HEK293 (cell line): Measurements from ENCODE around the gene ABCG4.

ENCODE experiments used
- CTCF ChIA-PET: fragments of 350-600 bp; formaldehyde crosslinking; extraction: SDS; loops from one replicate; lab custom pipeline; 2021; ENCODE audit warnings: antibody characterized with exemption; lab: Yijun Ruan, JAX
- POLR2A ChIA-PET: fragments of 300-600 bp; formaldehyde crosslinking; extraction: SDS; loops from one replicate; lab custom pipeline; 2020; ENCODE audit warnings: antibody characterized with exemption, inconsistent platforms; lab: Yijun Ruan, JAX
- H3K27ac ChIP-seq: fragments of 200-500 bp; sonication (Bioruptor generic); 2 replicates; pipeline ENCODE4 v1.5.1; 2014; ENCODE audit warnings: low read depth, low read length, control low read depth, inconsistent platforms; ENCODE audit errors: extremely low read depth
- H3K36me3 ChIP-seq, 2 experiments: fragments of 200-500 bp in 1 of 2; sonication (Bioruptor generic) in 1 of 2; 1 replicate in 1 of 2; 2 replicates in 1 of 2; pipeline ENCODE4 v1.5.1; 2014 to 2017; ENCODE audit warnings: inconsistent platforms in 2 of 2, low read length in 2 of 2; ENCODE audit not compliant: control insufficient read depth in 2 of 2, insufficient read depth in 1 of 2
- H3K4me1 ChIP-seq: fragments of 200-500 bp; sonication (Bioruptor generic); 2 replicates; pipeline ENCODE4 v1.5.1; 2014; ENCODE audit warnings: mild to moderate bottlenecking, low read length, inconsistent platforms; ENCODE audit not compliant: control insufficient read depth, insufficient read depth
- H3K4me3 ChIP-seq: 2 replicates; pipeline ENCODE4 v1.5.1; 2011; ENCODE audit warnings: low read depth, mild to moderate bottlenecking, control low read depth, low read length, moderate library complexity
- H3K9me3 ChIP-seq: fragments of 200-500 bp; sonication (Bioruptor generic); 2 replicates; pipeline ENCODE4 v1.5.1; 2014; ENCODE audit warnings: low read depth, low read length, inconsistent platforms; ENCODE audit not compliant: control insufficient read depth, insufficient read depth
- EGR2 ChIP-seq: fragments of 450-650 bp; formaldehyde crosslinking; IDR thresholded peaks from 2 replicates; pipeline ENCODE4 v1.5.1; 2016; ENCODE audit warnings: low read depth, missing biosample characterization, missing genetic modification characterization
- KLF17 ChIP-seq: fragments of 450-650 bp; formaldehyde crosslinking; IDR thresholded peaks from 2 replicates; pipeline ENCODE4 v1.5.1; 2016; ENCODE audit warnings: missing biosample characterization, missing genetic modification characterization
- SALL2 ChIP-seq: fragments of 450-650 bp; formaldehyde crosslinking; IDR thresholded peaks from 2 replicates; pipeline ENCODE4 v1.5.0; 2017; ENCODE audit warnings: missing biosample characterization, mild to moderate bottlenecking, missing genetic modification characterization, borderline replicate concordance
- SETDB1 ChIP-seq: IDR thresholded peaks from one replicate; pipeline ENCODE4 v1.6.1; 2017; ENCODE audit warnings: mild to moderate bottlenecking, low read length, moderate library complexity, mixed read lengths; ENCODE audit not compliant: insufficient read length
- YY1 ChIP-seq: fragments of 450-650 bp; formaldehyde crosslinking; IDR thresholded peaks from 2 replicates; pipeline ENCODE4 v1.5.1; 2018; ENCODE audit warnings: missing biosample characterization, missing genetic modification characterization
- ZEB2 ChIP-seq: fragments of 450-650 bp; formaldehyde crosslinking; IDR thresholded peaks from 2 replicates; pipeline ENCODE4 v1.5.1; 2016; ENCODE audit warnings: missing biosample characterization, missing genetic modification characterization
- ZFP37 ChIP-seq: fragments of 450-650 bp; formaldehyde crosslinking; IDR thresholded peaks from 2 replicates; pipeline ENCODE4 v1.5.1; 2016; ENCODE audit warnings: missing biosample characterization, missing genetic modification characterization
- ZNF138 ChIP-seq: fragments of 450-650 bp; formaldehyde crosslinking; IDR thresholded peaks from 2 replicates; pipeline ENCODE4 v1.5.1; 2016; ENCODE audit warnings: missing biosample characterization, missing genetic modification characterization, borderline replicate concordance
- ZNF155 ChIP-seq: fragments of 450-650 bp; formaldehyde crosslinking; IDR thresholded peaks from 2 replicates; pipeline ENCODE4 v1.5.1; 2016; ENCODE audit warnings: missing biosample characterization, missing genetic modification characterization
- ZNF175 ChIP-seq: fragments of 450-650 bp; formaldehyde crosslinking; IDR thresholded peaks from 2 replicates; pipeline ENCODE4 v1.5.1; 2016; ENCODE audit warnings: missing biosample characterization, missing genetic modification characterization
- ZNF211 ChIP-seq: fragments of 450-650 bp; formaldehyde crosslinking; IDR thresholded peaks from 2 replicates; pipeline ENCODE4 v1.5.1; 2016; ENCODE audit warnings: low read depth, missing biosample characterization, missing genetic modification characterization
- ZNF302 ChIP-seq: fragments of 450-650 bp; formaldehyde crosslinking; IDR thresholded peaks from 2 replicates; pipeline ENCODE4 v1.5.1; 2016; ENCODE audit warnings: missing biosample characterization, missing genetic modification characterization, low read depth
- ZNF366 ChIP-seq: fragments of 450-650 bp; formaldehyde crosslinking; conservative IDR thresholded peaks from 2 replicates; pipeline ENCODE4 v1.5.1; 2016; ENCODE audit warnings: missing biosample characterization, missing genetic modification characterization
- ZNF391 ChIP-seq: fragments of 450-650 bp; formaldehyde crosslinking; IDR thresholded peaks from 2 replicates; pipeline ENCODE4 v1.5.1; 2016; ENCODE audit warnings: low read depth, missing biosample characterization, missing genetic modification characterization, borderline replicate concordance
- ZNF510 ChIP-seq: fragments of 450-650 bp; formaldehyde crosslinking; IDR thresholded peaks from 2 replicates; pipeline ENCODE4 v1.5.1; 2018; ENCODE audit warnings: mild to moderate bottlenecking, missing genetic modification characterization, missing biosample characterization; ENCODE audit not compliant: insufficient replicate concordance
- ZNF544 ChIP-seq: fragments of 450-650 bp; formaldehyde crosslinking; IDR thresholded peaks from 2 replicates; pipeline ENCODE4 v1.5.0; 2017; ENCODE audit warnings: missing biosample characterization, missing genetic modification characterization
- ZNF560 ChIP-seq: fragments of 450-650 bp; formaldehyde crosslinking; IDR thresholded peaks from 2 replicates; pipeline ENCODE4 v1.5.1; 2017; ENCODE audit warnings: missing biosample characterization, missing genetic modification characterization, borderline replicate concordance
- ZNF621 ChIP-seq: fragments of 450-650 bp; formaldehyde crosslinking; IDR thresholded peaks from 2 replicates; pipeline ENCODE4 v1.5.1; 2017; ENCODE audit warnings: missing biosample characterization, missing genetic modification characterization
- ZNF76 ChIP-seq: fragments of 450-650 bp; formaldehyde crosslinking; IDR thresholded peaks from 2 replicates; pipeline ENCODE4; 2016; ENCODE audit warnings: low read depth, missing biosample characterization, missing genetic modification characterization, borderline replicate concordance
- ZNF792 ChIP-seq: fragments of 450-650 bp; formaldehyde crosslinking; IDR thresholded peaks from 2 replicates; pipeline ENCODE4 v1.5.1; 2016; ENCODE audit warnings: missing biosample characterization, missing genetic modification characterization
- ZNF843 ChIP-seq: fragments of 450-650 bp; formaldehyde crosslinking; IDR thresholded peaks from 2 replicates; pipeline ENCODE4 v1.5.1; 2016; ENCODE audit warnings: missing biosample characterization, missing genetic modification characterization
- ZSCAN16 ChIP-seq: fragments of 450-650 bp; formaldehyde crosslinking; IDR thresholded peaks from 2 replicates; pipeline ENCODE4 v1.5.1; 2016; ENCODE audit warnings: missing biosample characterization, missing genetic modification characterization
- ZXDB ChIP-seq: fragments of 450-650 bp; formaldehyde crosslinking; IDR thresholded peaks from 2 replicates; pipeline ENCODE4 v1.5.1; 2016; ENCODE audit warnings: missing biosample characterization, missing genetic modification characterization
- TF ChIP-seq, protein P1 (sequence below): fragments of 450-650 bp; formaldehyde crosslinking; IDR thresholded peaks from 2 replicates; pipeline ENCODE4 v1.5.1; 2016; ENCODE audit warnings: missing biosample characterization, missing genetic modification characterization
- TF ChIP-seq, protein P2 (sequence below): fragments of 450-650 bp; formaldehyde crosslinking; IDR thresholded peaks from 2 replicates; pipeline ENCODE4 v1.5.1; 2017; ENCODE audit warnings: missing biosample characterization, missing genetic modification characterization
- TF ChIP-seq, protein P3 (sequence below): fragments of 450-650 bp; formaldehyde crosslinking; IDR thresholded peaks from 2 replicates; pipeline ENCODE4 v1.5.1; 2016; ENCODE audit warnings: missing biosample characterization, missing genetic modification characterization

The ABCG4 gene

GRCh38 chr11:119116235-119116594 lies 32.6 kb upstream of the ABCG4 start:
- ChIA-PET CTCF (interaction anchor here (0.6 kb wide), 2 partner anchors 20 to 38 kb away, joined by 4 read pairs; no protein-coding TSS in a partner anchor), POLR2A (interaction anchor here (0.8 kb wide), 1 partner anchor 25 kb away, joined by 5 read pairs; no protein-coding TSS in a partner anchor)
- H3K27ac ChIP-seq = no peak overlapping the region
- H3K9me3 ChIP-seq = no peaks in the 10 kb centered on the region
- H3K4me3 ChIP-seq = no peak overlapping the region
- H3K4me1 ChIP-seq = no peaks in the 10 kb centered on the region
- no peak for TF ChIP-seq EGR2 (tag by site-specific recombination)
- TF ChIP-seq SETDB1 = no peak
- no peak for TF ChIP-seq ZNF560 (tag by site-specific recombination)
- no peak for TF ChIP-seq ZNF544
- no peak for TF ChIP-seq ZNF792 (tag by site-specific recombination)
- peaks cover 0 to 59% of the 10 kb centered on the region in 2 experiments; a peak in 1 of 3 replicates for H3K36me3 ChIP-seq

- CTCF ChIA-PET = no interaction called here
- Histone ChIP-seq H3K4me3 (no peak overlapping the region), H3K27ac (no peak overlapping the region), H3K9me3 (no peaks in the 10 kb centered on the region), H3K36me3 (peaks cover 0 to 55% of the 10 kb centered on the region in 2 experiments; a peak in 1 of 3 replicates), H3K4me1 (no peaks in the 10 kb centered on the region)
- TF ChIP-seq, protein P1, sequence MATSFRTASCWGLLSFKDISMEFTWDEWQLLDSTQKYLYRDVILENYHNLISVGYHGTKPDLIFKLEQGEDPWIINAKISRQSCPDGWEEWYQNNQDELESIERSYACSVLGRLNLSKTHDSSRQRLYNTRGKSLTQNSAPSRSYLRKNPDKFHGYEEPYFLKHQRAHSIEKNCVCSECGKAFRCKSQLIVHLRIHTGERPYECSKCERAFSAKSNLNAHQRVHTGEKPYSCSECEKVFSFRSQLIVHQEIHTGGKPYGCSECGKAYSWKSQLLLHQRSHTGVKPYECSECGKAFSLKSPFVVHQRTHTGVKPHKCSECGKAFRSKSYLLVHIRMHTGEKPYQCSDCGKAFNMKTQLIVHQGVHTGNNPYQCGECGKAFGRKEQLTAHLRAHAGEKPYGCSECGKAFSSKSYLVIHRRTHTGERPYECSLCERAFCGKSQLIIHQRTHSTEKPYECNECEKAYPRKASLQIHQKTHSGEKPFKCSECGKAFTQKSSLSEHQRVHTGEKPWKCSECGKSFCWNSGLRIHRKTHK (tag by site-specific recombination) = no peak
- TF ChIP-seq ZFP37 (tag by site-specific recombination) = no peak
- no peak for TF ChIP-seq ZNF510
- no peak for TF ChIP-seq YY1 (tag by site-specific recombination)
- TF ChIP-seq, protein P2, sequence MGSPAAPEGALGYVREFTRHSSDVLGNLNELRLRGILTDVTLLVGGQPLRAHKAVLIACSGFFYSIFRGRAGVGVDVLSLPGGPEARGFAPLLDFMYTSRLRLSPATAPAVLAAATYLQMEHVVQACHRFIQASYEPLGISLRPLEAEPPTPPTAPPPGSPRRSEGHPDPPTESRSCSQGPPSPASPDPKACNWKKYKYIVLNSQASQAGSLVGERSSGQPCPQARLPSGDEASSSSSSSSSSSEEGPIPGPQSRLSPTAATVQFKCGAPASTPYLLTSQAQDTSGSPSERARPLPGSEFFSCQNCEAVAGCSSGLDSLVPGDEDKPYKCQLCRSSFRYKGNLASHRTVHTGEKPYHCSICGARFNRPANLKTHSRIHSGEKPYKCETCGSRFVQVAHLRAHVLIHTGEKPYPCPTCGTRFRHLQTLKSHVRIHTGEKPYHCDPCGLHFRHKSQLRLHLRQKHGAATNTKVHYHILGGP = no peak
- no peak for TF ChIP-seq ZNF302 (tag by site-specific recombination)
- TF ChIP-seq ZXDB = no peak
- no peak for TF ChIP-seq ZNF621 (tag by site-specific recombination)
- TF ChIP-seq ZNF155 = no peak
- TF ChIP-seq ZNF391 = no peak
- TF ChIP-seq ZNF211 (tag by site-specific recombination) = no peak
- TF ChIP-seq KLF17 (tag by site-specific recombination) = no peak
- no peak for TF ChIP-seq ZEB2 (tag by site-specific recombination)
- no peak for TF ChIP-seq ZNF175 (tag by site-specific recombination)
- POLR2A ChIA-PET = interaction anchor here (0.6 kb wide), 1 partner anchor 28 kb away, joined by 4 read pairs; no protein-coding TSS in a partner anchor
Observed at GRCh38 chr11:119116601-119117000, 32.3 kb upstream of the ABCG4 start.

DNA sequence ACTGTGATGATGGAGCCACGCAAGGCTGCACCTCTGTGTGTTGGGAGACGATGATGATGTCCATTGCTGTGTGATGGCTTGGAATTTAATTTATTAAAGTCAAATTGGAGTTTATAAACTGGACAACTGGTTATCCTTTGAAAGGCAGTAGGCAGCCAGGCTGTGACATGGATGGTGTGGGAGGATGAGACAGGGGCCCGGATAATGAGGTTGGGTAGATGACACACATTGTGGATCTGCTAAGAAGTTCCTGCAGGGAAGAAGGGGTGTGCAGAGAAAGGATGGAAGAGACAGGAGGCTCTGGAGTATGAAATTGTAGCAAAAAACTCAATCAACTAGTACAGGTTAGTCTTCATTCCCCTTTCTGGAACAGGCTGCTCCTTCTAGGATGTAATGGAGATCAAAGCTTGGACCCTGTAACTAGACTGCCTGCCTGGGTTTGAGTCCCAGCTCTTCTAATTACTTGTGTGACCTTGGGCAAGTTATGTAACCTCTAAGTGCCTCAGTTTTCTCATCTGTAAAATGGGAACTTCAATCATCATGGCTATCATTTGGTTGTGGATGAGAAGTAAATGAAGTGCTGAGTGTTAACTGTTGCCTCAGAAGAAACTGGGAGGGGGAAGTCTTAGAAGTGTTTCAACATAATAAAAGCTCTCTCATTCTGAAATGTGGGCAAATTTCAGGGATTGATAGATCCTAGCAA lies 31.7 kb upstream of the ABCG4 start:
- POLR2A ChIA-PET = interaction anchor here (0.6 kb wide), 1 partner anchor 28 kb away, joined by 4 read pairs; no protein-coding TSS in a partner anchor
- no peaks in the 10 kb centered on the region; the same call in 1 of the 2 replicates for H3K4me1 ChIP-seq
- no peaks in the 10 kb centered on the region for H3K9me3 ChIP-seq
- peaks cover 0 to 50% of the 10 kb centered on the region in 2 experiments; a peak in 1 of 3 replicates for H3K36me3 ChIP-seq
- H3K4me3 ChIP-seq = no peak overlapping the region
- H3K27ac ChIP-seq = no peak overlapping the region
- CTCF ChIA-PET = no interaction called here
- no peak for TF ChIP-seq ZNF391
- no peak for TF ChIP-seq ZNF76
- TF ChIP-seq, protein P3, sequence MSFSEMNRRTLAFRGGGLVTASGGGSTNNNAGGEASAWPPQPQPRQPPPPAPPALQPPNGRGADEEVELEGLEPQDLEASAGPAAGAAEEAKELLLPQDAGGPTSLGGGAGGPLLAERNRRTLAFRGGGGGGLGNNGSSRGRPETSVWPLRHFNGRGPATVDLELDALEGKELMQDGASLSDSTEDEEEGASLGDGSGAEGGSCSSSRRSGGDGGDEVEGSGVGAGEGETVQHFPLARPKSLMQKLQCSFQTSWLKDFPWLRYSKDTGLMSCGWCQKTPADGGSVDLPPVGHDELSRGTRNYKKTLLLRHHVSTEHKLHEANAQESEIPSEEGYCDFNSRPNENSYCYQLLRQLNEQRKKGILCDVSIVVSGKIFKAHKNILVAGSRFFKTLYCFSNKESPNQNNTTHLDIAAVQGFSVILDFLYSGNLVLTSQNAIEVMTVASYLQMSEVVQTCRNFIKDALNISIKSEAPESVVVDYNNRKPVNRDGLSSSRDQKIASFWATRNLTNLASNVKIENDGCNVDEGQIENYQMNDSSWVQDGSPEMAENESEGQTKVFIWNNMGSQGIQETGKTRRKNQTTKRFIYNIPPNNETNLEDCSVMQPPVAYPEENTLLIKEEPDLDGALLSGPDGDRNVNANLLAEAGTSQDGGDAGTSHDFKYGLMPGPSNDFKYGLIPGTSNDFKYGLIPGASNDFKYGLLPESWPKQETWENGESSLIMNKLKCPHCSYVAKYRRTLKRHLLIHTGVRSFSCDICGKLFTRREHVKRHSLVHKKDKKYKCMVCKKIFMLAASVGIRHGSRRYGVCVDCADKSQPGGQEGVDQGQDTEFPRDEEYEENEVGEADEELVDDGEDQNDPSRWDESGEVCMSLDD (tag by site-specific recombination) = no peak
- TF ChIP-seq ZNF366 = no peak
- TF ChIP-seq SALL2 = no peak
- no peak for TF ChIP-seq ZNF843 (tag by site-specific recombination)
- no peak for TF ChIP-seq ZNF138 (tag by site-specific recombination)
- no peak for TF ChIP-seq ZSCAN16 (tag by site-specific recombination)
- TF ChIP-seq ZNF175 (tag by site-specific recombination) = no peak
